HCT116 (cell line): ENCODE results near the gene EHMT1.

Experiments
- EZH2 ChIP-seq: fragments of 200-600 bp; sonication (generic); IDR thresholded peaks from 2 replicates; pipeline ENCODE4 v1.6.1; 2017; ENCODE audit warnings: antibody characterized with exemption, mixed run types
- FOSL1 ChIP-seq: IDR thresholded peaks from 2 replicates; pipeline ENCODE4 v1.6.1; 2012; ENCODE audit warnings: low read depth
- POLR2A ChIP-seq: IDR thresholded peaks from 2 replicates; pipeline ENCODE4 v1.7.0; 2011; ENCODE audit warnings: borderline replicate concordance; ENCODE audit not compliant: insufficient read depth, insufficient read length; ENCODE audit errors: extremely low read depth
- RAD21 ChIP-seq: IDR thresholded peaks from 2 replicates; pipeline ENCODE4 v1.6.1; 2012; ENCODE audit warnings: low read depth, mild to moderate bottlenecking
- YY1 ChIP-seq: IDR thresholded peaks from 2 replicates; pipeline ENCODE4 v1.6.1; 2011; ENCODE audit warnings: low read length, low read depth, moderate library complexity, mild to moderate bottlenecking; ENCODE audit not compliant: insufficient replicate concordance; ENCODE audit errors: extremely low read depth
- TF ChIP-seq, protein P1 (sequence below), 3 experiments: fragments of 200-600 bp in 1 of 3; sonication (generic) in 1 of 3; IDR thresholded peaks in 2 of 3; conservative IDR thresholded peaks in 1 of 3; 2 replicates each; pipeline ENCODE4 v1.5.1; 2012 to 2017; ENCODE audit warnings: low read depth in 2 of 3, low read length in 2 of 3, antibody characterized with exemption in 1 of 3, borderline replicate concordance in 1 of 3, control low read depth in 1 of 3, mild to moderate bottlenecking in 1 of 3, mixed read lengths in 1 of 3, mixed run types in 1 of 3, moderate library complexity in 1 of 3; ENCODE audit not compliant: insufficient read depth in 1 of 3
- TF ChIP-seq, protein P2 (sequence below): IDR thresholded peaks from 2 replicates; pipeline ENCODE4 v1.6.1; 2012

DNA sequence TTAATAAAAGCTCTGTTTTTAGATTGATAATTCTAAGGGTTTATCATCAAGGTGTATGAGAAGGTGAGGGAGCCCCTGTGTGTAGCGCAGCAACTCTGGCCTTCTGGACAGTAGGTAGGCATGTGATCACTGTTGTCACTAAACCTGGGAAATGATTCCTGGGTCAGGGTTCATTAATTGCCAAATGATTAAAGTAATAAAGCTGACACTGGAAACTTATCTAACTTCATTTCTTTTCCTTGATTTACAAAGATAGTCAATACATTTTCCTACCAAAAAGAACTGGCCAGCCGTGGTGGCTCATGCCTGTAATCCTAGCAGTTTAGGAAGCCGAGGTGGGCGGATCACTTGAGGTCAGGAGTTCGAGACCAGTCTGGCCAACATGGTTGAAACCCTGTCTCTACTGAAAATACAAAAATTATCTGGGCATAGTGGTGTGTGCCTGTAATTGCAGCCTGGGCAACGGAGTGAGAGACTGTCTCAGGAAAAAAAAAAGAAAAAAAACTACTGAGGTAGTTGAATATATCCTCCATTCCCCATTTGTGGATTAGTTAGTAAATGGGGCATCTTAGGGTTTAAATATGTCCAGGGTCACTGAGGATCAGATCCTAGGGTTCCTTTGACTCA, 2.4 kb downstream of the EHMT1 start:
- TF ChIP-seq YY1, result no peak
- TF ChIP-seq, protein P1, sequence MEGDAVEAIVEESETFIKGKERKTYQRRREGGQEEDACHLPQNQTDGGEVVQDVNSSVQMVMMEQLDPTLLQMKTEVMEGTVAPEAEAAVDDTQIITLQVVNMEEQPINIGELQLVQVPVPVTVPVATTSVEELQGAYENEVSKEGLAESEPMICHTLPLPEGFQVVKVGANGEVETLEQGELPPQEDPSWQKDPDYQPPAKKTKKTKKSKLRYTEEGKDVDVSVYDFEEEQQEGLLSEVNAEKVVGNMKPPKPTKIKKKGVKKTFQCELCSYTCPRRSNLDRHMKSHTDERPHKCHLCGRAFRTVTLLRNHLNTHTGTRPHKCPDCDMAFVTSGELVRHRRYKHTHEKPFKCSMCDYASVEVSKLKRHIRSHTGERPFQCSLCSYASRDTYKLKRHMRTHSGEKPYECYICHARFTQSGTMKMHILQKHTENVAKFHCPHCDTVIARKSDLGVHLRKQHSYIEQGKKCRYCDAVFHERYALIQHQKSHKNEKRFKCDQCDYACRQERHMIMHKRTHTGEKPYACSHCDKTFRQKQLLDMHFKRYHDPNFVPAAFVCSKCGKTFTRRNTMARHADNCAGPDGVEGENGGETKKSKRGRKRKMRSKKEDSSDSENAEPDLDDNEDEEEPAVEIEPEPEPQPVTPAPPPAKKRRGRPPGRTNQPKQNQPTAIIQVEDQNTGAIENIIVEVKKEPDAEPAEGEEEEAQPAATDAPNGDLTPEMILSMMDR (IDR thresholded peaks at IDR 0.05 in 2 of 3, conservative IDR thresholded peaks at IDR 0.05 in 1 of 3; ENCODE audit: borderline replicate concordance in 1 of 3, insufficient read depth in 1 of 3, low read depth in 2 of 3, low read length in 2 of 3), result peak in 2 of 3 experiments; percentile 43 to 46; a peak in 3 of 6 replicates
- TF ChIP-seq POLR2A, result no peak
- TF ChIP-seq EZH2, result no peak
- no peak for TF ChIP-seq RAD21
- TF ChIP-seq, protein P2, sequence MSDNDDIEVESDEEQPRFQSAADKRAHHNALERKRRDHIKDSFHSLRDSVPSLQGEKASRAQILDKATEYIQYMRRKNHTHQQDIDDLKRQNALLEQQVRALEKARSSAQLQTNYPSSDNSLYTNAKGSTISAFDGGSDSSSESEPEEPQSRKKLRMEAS, result no peak
- no peak for TF ChIP-seq FOSL1
